BLaER1 treated with 17β-estradiol and CSF1 and Interleukin-3, amounts not matched to agents 10 nM and 100 nM (cell line): Measurements from ENCODE around the gene ACR.
"Not testable (repeated sequence)": the region's sequence is repeated elsewhere in the genome, so short reads cannot be mapped to it uniquely, and the experiment has no call there.

Source experiments
- H3K27ac ChIP-seq, 11 experiments: shearing (Covaris generic); formaldehyde crosslinking; 2 replicates each; pipeline ENCODE4 v1.8.1; 2022
- H3K27me3 ChIP-seq, 11 experiments: shearing (Covaris generic); formaldehyde crosslinking; 2 replicates each; pipeline ENCODE4 v1.8.1; 2022
- H3K36me3 ChIP-seq, 11 experiments: shearing (Covaris generic); formaldehyde crosslinking; 2 replicates each; pipeline ENCODE4 v1.8.1; 2022
- H3K4me1 ChIP-seq, 10 experiments: shearing (Covaris generic); formaldehyde crosslinking; 2 replicates each; pipeline ENCODE4 v1.8.1; 2022
- H3K4me2 ChIP-seq, 11 experiments: shearing (Covaris generic); formaldehyde crosslinking; 2 replicates each; pipeline ENCODE4 v1.8.1; 2022
- H3K4me3 ChIP-seq, 10 experiments: shearing (Covaris generic); formaldehyde crosslinking; 2 replicates each; pipeline ENCODE4 v1.8.1; 2022
- H3K9ac ChIP-seq, 11 experiments: shearing (Covaris generic); formaldehyde crosslinking; 2 replicates each; pipeline ENCODE4 v1.8.1; 2022
- H3K9me3 ChIP-seq, 11 experiments: shearing (Covaris generic); formaldehyde crosslinking; replicated peaks in 1 of 11; 2 replicates each; pipeline ENCODE4 v1.8.1; 2022
- H4K20me1 ChIP-seq, 11 experiments: shearing (Covaris generic); formaldehyde crosslinking; 2 replicates each; pipeline ENCODE4 v1.8.1; 2022

Gene ACR

GRCh38 chr22:50775132-50775531, 37.1 kb downstream of the ACR start:
- peaks cover 0 to 10% (median 2%) of the 10 kb centered on the region in 11 experiments; a peak in 7 of 22 replicates for H3K36me3 ChIP-seq
- H3K4me3 ChIP-seq, H4K20me1 ChIP-seq, H3K27ac ChIP-seq, H3K4me2 ChIP-seq, H3K9ac ChIP-seq, H3K27me3 ChIP-seq, H3K9me3 ChIP-seq, H3K4me1 ChIP-seq: not testable (repeated sequence)

GRCh38 chr22:50777631-50778030, 39.6 kb downstream of the ACR start:
- H3K36me3 ChIP-seq: peaks cover 0 to 10% (median 2%) of the 10 kb centered on the region in 11 experiments; a peak in 7 of 22 replicates

GRCh38 chr22:50780244-50780643, 42.2 kb downstream of the ACR start:
- not testable (repeated sequence) for H3K9me3 ChIP-seq, H3K27ac ChIP-seq, H3K9ac ChIP-seq, H4K20me1 ChIP-seq, H3K4me1 ChIP-seq, H3K4me3 ChIP-seq, H3K4me2 ChIP-seq, H3K27me3 ChIP-seq
- H3K36me3 ChIP-seq: peaks cover 0 to 10% (median 2%) of the 10 kb centered on the region in 11 experiments; a peak in 7 of 22 replicates

More at GRCh38 chr22:50777631-50778030, 39.6 kb downstream of the ACR start:
- not testable (repeated sequence) for H3K4me3 ChIP-seq, H3K4me2 ChIP-seq, H4K20me1 ChIP-seq, H3K27me3 ChIP-seq, H3K4me1 ChIP-seq, H3K9me3 ChIP-seq, H3K9ac ChIP-seq, H3K27ac ChIP-seq

- H3K4me1 ChIP-seq: peaks cover 0 to 10% (median 2%) of the 10 kb centered on the region in 10 experiments; a peak in 6 of 20 replicates
- not testable (repeated sequence) for H3K27me3 ChIP-seq, H3K9ac ChIP-seq, H3K36me3 ChIP-seq, H4K20me1 ChIP-seq, H3K27ac ChIP-seq, H3K9me3 ChIP-seq
- peak overlapping the region in 1 of 10 experiments; percentile 67; a peak in 2 of 20 replicates for H3K4me3 ChIP-seq
- peak overlapping the region; percentile 40 to 60 (median 52); a peak in 12 of 22 replicates for H3K4me2 ChIP-seq
Measured at GRCh38 chr22:50782253-50782652, 44.2 kb downstream of the ACR start.

GRCh38 chr22:50783033-50783879, 45.3 kb downstream of the ACR start, which contains the start of gene RABL2B:
Gene RABL2B, minus strand, starts transcription at chr22:50783636. Its CDS starts 1,342 bp downstream, at chr22:50782294.
- Histone ChIP-seq H3K4me3 (peak within 1 kb of the TSS; percentile 58 to 71 (median 65)), H3K9ac (peak within 1 kb of the TSS; percentile 63 to 78 (median 69); a peak in 21 of 22 replicates), H3K27ac (peak within 1 kb of the TSS in 10 of 11 experiments; percentile 20 to 68 (median 42); a peak in 14 of 22 replicates), H3K4me1 (peaks cover 0 to 10% (median 2%) of the 10 kb centered on the region in 10 experiments; a peak in 6 of 20 replicates), H3K4me2 (peak within 1 kb of the TSS; percentile 54 to 80 (median 64); a peak in 21 of 22 replicates)
- not testable (repeated sequence) for H3K27me3 ChIP-seq, H3K9me3 ChIP-seq, H3K36me3 ChIP-seq, H4K20me1 ChIP-seq

- Histone ChIP-seq H3K4me2 (peak overlapping the region; percentile 43 to 64 (median 50); a peak in 15 of 22 replicates), H3K27ac (peak overlapping the region in 3 of 11 experiments; percentile 20 to 42 (median 40); a peak in 3 of 22 replicates), H3K4me3 (peak overlapping the region; percentile 58 to 71 (median 65)), H3K9ac (peak overlapping the region; percentile 56 to 78 (median 69); a peak in 19 of 22 replicates), H3K4me1 (peaks cover 0 to 10% (median 2%) of the 10 kb centered on the region in 10 experiments; a peak in 6 of 20 replicates)
- not testable (repeated sequence) for H4K20me1 ChIP-seq, H3K27me3 ChIP-seq, H3K9me3 ChIP-seq, H3K36me3 ChIP-seq
Measured at GRCh38 chr22:50783880-50784276, 45.9 kb downstream of the ACR start.

GRCh38 chr22:50785289-50785688, 47.3 kb downstream of the ACR start:
- H3K9me3 ChIP-seq, H4K20me1 ChIP-seq, H3K9ac ChIP-seq, H3K27me3 ChIP-seq, H3K36me3 ChIP-seq, H3K27ac ChIP-seq, H3K4me3 ChIP-seq: not testable (repeated sequence)
- peak overlapping the region in 2 of 11 experiments; percentile 40 to 62; a peak in 4 of 22 replicates for H3K4me2 ChIP-seq
- peaks cover 0 to 10% (median 2%) of the 10 kb centered on the region in 10 experiments; a peak in 6 of 20 replicates for H3K4me1 ChIP-seq

- H3K9me3 ChIP-seq, H3K9ac ChIP-seq, H3K27ac ChIP-seq, H3K27me3 ChIP-seq, H3K36me3 ChIP-seq, H3K4me2 ChIP-seq, H4K20me1 ChIP-seq, H3K4me3 ChIP-seq: not testable (repeated sequence)
- H3K4me1 ChIP-seq: peaks cover 0 to 10% (median 2%) of the 10 kb centered on the region in 10 experiments; a peak in 6 of 20 replicates
Measured at GRCh38 chr22:50786936-50787335, 48.9 kb downstream of the ACR start.
